HG03280 (cell line): Measurements from ENCODE around the gene FAF1.
"Not testable (repeated sequence)": the region's sequence is repeated elsewhere in the genome, so short reads cannot be mapped to it uniquely, and the experiment has no call there.

Source experiments
- ATAC-seq: cut with Tn5 transposase; IDR thresholded peaks from one replicate; pipeline ENCODE4 v1.9.1; 2021; ENCODE audit warnings: mild to moderate bottlenecking, moderate library complexity; ENCODE audit not compliant: unreplicated experiment

The FAF1 gene

DNA sequence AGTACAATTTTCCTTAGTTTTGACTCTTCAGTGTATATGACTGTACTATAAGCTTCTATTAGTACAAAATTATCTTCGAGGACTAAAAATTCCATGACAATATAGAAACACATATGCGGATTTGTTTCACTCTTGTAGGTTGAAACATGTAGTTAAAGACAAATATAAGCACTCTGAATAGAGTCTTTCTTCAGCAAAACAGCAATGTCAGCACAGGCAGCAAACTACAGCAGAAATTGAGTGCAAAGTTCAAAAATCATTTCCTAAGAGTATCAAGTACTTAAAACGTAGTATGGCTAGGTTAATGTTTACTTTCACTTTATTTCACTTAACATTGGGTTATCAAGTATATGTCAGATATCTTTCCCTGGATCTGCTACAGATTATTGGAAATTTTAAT lies 106.7 kb downstream of the FAF1 start:
- ATAC-seq, result no peak

DNA sequence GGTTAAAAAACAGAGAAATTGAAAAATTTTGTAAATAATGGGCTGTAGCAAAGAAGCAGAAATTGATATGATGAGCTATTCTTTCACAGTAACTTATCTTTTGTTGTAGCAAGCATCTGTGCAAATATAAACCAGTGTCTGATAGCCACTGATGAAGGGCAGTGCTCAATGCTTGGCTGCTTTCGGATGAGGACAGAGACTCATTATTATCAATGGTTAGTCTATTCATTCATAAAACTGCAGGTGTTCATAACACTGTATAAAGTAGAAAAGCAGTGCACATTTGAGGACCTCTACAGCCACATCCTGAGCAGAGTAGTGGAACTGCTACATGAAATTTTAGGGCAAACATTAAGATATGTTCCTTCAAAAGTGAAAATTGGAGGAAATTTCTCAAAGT lies 107.2 kb downstream of the FAF1 start:
- ATAC-seq, result no peak

DNA sequence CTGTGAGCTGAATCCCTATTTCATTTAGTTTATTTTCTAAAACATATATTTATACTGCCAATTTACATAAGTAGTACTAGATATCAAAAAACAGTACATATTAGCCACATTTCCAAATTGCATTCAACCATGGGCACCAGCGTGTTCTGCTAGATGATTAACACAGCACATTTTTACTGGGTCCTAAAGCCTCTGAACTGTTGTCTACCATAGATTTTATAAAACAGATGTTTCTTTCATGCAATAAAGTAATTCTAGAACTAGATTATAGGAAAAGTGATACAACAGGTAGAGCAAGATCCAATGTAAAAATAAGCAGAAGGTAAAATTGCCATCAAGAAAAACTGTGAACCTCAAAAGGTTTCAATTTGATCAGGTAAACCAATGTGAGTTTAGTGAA lies 108.6 kb downstream of the FAF1 start:
- no peak for ATAC-seq

DNA sequence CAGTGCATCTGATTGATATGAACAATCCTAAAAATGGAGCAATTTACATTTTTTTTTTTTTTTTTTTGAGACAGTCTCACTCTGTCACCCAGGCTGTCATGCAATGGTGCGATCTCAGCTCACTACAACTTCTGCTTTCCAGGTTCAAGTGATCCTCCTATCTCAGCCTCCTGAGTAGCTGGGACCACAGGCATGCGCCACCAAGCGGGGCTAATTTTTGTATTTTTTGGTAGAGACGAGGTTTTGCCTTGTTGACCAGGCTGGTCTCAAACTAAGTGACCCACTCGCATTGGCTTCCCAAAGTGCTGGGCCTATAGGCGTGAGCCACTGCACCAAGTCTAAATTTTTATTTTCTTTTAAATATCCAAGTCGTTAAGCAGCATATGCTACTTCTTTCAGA lies 109.0 kb downstream of the FAF1 start:
- no peak for ATAC-seq

DNA sequence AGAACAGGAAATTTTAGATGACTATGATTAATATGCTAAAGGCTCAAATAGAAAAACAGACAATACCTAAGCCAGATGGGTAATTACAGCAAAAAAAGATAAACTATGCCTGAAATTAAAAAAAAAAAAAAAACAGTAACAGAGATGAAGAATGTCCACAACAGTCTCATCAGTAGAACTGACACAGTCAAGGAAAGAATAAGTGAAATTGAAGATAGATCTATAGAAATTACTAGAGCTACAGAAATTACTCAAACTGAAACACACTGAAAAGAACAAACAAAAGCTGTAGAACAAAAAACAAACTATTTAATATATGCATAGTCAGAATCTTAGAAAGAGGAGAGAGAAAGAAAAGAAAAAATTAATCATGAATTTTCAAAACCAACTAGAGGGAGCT lies 112.8 kb downstream of the FAF1 start:
- no peak for ATAC-seq

DNA sequence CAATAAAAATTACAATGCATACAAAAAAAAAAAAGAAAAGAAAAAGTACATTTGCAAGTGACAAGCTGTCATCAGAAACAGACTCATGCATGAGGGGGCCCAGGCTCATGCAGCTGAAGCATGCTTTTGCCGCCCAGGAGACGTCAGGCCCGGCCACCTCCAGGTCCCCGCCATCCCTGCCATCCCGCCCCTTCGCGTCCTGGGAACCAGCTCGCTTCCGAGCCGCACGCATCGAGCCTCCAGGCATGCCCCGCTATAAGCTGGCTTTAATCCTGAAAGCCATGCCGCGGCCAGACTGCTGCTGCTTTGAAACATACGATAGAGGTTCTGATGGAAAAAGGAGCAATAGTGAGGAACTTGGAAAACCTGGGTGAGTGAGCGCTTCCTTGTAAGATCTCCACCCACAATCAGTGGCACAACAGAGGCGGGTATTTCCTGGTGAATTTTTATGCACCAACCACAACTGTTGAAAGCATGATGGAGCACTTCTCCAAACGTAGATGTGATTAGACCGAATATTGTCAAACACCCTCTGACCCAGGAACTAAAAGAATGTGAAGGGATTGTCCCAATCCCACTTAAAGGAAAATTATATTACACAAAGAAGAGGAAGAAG lies 113.7 kb downstream of the FAF1 start:
- ATAC-seq, result no peak

DNA sequence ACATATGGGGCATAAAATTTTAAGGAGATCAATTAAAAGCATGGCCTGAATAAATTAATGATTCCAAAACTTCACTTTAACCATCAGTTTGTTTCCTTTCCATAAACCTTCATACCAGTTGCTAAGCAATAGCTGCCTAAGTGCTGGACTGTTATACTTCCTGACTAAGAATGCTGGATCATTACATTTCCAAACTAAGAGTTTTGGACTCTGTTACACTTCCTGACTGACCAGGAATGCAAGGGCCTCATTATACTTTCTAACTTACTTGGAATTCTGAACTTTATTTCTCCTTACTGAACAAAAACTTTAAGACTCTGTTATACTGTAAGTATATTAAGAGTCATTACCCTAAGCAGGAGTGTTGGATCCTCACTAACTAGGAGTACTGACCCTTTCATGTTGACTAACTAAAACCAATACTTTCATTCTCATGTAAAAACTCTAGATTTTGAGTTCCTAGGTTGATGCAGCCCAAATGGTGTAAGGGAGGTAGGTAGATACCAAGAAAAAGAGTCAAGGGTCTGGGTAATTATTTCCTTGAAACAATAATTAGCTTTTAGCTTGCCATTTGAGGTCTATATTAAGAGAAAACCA lies 118.2 kb downstream of the FAF1 start:
- ATAC-seq, result no peak

DNA sequence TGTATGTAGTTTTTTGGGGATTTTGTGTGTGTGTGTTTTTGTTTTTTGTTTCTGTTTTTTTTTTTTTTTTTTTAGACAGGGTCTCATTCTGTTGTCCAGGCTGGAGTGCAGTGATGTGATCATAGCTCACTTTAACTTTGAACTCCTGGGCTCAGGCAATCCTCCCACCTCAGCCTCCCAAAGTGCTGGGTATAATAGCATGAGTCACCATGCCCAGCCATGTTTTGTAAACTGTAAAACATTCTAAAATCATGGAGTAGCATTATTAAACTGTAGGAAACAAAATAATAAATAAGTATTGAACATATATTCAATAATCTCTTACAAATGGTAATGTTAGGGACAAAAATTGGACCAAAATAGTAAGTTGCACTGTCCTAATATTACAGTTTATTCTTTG lies 124.0 kb downstream of the FAF1 start:
- ATAC-seq, result no peak

DNA sequence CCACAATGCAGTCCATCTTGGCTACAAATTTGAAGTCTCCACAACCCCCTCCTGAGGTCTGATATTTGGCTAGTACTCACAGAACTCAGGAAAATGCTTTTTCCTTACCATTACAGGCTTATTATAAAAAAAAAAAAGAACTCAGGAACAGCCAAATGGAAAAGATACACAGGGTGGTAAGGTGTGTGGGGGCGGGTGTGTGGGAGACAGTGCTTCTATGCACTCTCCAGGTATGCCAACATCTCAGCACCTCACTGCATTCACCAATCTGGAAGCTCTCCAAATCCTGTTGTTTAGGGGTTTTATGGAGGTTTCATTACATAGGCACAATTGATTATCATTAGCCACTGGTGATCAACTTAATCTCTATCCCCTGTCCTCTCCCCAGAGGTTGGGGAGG lies 126.9 kb downstream of the FAF1 start:
- ATAC-seq, result no peak

DNA sequence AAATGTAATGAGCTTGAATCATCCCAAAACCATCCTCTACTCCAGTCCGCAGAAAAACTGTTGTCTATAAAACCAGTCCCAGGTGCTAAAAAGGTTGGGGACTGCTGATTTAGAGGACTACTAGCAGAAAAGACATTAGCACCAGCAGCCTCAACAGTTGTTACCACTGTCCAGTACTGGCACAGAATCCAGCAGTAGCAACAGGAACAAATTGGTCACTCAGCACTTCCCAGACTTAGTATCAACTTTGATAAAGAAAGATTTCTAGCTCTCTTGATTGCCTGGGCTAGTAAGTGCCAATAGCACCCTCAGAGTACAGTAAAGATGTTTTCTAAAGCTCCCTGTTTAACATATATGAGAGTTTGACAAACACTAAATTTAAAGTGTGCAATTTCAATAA lies 127.9 kb downstream of the FAF1 start:
- no peak for ATAC-seq

DNA sequence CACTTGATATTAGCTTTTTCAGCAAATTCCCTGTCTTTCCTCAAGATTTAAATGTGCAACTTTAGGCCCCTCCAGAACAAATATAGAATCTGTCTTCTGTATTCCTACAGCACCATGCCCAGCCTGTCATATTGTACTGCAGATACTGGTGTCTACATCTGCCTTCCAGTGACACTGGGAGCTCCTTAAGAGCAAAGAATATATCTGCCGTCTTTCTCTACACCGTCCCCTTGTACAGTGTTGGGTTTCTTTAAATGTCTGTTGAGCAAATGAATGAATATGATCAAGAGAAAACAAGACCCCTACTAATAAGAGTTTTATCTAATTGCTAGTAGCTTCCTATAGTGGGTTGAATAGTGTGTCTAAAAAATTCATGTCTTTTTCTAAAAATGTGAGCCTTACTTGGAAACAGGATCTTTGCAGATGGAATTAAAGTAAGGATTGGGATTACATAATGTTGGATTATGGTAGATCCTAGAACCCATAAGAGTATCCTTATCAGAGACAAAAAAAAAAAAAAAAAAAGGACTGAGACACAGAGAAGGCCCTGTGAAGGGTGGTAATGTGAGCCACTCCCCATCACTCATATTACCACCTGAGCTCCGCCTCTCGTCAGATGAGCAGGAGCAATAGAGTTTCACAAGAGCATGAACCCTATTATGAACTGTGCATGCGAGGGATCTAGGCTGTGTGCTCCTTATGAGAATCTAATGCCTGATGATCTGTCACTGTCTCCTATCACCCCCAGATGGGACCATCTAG lies 128.6 kb downstream of the FAF1 start:
- no peak for ATAC-seq

DNA sequence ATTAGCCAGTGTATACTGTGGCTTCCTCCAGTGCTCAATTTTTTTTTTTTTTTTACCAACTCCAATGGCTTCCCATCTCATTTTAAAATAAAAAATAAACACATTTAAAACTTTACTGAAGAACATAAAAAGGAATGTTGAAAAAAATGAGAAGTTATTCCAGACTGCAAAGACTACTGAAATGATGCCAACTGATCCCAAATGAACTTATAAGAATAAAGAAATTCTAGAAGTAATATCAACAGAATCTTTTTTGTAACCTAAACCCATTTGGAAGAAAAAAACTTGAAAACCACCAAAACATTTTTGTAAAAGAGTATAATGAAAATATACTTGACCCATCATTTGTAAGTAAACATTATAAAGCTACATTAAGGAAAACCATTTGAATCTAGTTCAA lies 129.4 kb downstream of the FAF1 start:
- ATAC-seq, result no peak

DNA sequence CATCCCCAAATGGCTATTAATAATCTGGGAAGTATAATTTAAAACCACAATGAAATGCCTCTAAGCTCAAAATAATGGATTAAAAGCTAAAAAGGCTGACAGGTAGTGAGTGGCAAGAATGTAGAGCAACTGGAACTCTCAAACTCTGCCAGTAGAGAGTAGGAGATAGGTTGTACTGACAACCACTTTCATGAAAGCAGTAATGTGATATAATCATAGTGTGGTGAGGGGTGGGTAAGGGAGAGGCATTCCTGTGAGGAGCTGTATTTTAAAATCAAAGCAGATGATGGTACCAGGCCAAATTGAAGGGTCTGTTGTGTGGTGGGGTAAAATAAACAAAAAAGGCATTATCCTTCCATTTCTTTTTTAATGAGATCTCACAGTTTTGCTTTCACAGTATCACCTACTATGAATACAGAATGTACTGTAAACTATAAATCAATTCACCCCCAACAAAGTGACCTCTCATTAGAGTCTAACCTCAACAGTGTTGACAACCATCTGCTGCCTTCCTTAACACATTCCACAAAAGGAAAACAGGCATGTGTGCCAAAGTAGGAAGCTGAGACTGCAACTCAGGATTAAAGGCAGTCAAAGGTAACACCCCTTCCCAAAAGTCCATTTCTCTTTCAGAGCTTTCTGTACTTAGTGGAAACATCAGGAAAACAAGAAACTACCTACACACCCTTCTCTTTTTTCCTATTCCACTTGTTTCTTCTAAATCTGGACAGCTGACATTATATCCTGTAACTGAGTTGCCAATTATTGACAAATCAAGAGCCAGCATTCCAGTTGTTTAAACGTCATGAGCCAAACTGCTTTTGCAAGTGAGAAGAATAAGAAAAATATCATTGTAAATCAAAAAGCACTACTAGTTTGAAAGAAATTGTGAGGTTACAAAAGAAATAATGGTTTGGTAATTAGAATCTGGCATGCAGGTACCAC lies 130.8 kb downstream of the FAF1 start:
- no peak for ATAC-seq

DNA sequence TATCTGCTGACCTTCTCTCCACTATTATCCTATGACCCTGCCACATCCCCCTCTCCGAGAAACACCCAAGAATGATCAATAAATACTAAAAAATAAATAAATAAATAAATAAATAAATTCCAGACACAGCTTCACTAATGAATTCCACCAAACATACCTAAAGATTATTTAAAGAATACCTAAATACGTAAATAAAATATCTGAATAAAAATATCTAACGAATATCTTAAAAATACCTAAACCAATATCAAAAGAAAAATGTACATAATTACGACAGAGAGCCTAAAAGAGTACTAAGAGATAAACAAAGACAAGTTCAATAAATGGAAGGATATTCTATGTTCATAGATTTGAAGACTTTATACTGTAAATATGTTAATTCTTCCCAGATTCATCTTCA lies 132.5 kb downstream of the FAF1 start:
- no peak for ATAC-seq

DNA sequence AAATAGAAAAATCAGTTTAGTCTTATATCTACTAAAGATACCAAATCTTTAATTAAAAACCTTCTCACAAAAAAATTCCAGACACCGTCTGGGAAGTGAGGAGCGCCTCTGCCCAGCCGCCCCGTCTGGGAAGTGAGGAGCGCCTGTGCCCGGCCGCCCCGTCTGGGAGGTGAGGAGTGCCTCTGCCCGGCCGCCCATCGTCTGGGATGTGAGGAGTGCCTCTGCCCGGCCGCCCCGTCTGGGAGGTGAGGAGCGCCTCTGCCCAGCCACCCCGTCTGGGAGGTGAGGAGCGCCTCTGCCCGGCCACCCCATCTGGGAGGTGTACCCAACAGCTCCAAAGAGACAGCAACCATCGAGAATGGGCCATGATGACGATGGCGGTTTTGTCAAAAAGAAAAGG lies 133.3 kb downstream of the FAF1 start:
- not testable (repeated sequence) for ATAC-seq

DNA sequence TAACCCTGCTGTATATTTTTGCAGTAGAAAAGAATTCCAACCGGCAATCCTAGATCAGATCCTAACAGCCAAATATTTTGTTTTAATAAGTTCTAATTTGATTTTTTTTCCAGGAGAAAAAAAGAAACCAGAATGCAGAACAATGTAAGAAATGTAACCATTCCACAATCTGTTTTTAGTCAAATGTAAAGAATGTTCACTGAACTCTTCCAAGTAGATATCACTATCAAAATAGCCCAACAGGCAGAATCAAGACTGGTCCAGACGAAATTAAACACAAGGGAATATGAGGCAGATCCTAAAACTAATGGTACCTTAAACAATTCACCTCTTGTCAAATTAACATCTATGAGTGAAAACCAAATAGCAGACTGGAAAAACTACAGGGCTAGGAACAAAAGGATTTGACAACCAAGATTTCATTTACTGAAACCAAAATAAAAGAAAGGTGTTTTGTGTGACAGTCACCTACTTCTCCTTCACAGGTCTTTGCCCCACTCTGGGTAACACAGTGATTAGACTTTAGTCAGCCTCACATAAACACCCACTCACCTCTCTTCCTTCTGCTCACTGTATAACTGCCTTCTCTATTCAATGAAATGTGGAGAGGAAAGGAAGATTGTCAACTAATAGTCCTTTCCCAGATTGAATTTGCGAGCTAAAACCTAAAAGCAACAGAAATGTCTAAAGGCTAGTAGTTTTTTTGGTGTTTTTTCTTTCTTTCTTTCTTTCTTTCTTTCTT lies 137.9 kb downstream of the FAF1 start:
- ATAC-seq, result no peak

DNA sequence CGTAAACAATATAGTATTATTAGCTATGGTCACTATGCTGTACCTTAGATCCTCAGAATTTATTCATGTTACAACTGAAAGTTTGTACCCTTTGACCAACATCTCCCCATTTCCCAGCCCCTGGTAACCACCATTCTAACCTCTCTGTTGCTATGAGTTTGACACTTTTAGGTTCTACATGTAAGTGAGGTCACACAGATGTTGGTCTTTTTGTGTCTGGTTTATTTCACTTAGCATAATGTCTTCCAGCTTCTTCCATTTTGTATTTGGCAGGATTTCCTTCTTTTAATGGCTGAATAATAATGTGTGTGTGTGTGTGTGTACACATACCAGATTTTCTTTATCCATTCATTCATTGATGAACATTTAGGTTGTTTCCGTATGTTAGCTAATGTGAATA lies 139.5 kb downstream of the FAF1 start:
- no peak for ATAC-seq

DNA sequence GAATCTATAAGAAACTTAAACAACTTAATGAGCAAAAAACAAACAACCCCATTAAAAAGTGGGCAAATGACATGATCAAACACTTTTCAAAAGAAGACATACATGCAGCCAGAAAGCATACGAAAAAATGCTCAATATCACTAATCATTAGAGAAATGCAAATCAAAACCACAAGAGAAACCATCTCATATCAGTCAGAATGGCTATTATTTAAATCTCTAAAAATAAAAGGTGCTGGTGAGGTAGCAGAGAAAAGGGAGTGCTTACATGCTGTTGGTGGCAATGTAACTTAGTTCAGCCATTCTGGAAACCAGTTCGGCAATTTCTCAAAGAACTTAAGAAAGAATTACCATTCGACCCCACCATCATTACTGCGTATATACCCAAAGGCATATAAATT lies 147.7 kb downstream of the FAF1 start:
- no peak for ATAC-seq

DNA sequence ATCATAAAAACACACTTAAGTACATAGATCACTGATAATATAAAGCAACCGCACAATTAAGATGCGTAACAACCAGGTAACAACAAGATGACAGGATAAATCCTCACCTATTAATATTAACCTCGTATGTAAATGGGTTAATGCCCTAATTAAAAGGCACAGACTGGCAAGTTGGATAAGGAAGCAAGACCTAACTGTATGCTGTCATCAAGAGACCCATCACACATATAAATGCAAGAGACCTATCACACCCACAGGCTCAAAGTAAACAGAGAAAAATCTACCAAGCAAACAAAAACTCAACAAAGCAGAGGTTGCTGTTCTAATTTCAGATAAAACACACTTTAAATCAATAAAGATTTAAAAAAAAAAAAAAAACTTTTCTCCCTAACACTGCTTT lies 151.8 kb downstream of the FAF1 start:
- ATAC-seq, result no peak

DNA sequence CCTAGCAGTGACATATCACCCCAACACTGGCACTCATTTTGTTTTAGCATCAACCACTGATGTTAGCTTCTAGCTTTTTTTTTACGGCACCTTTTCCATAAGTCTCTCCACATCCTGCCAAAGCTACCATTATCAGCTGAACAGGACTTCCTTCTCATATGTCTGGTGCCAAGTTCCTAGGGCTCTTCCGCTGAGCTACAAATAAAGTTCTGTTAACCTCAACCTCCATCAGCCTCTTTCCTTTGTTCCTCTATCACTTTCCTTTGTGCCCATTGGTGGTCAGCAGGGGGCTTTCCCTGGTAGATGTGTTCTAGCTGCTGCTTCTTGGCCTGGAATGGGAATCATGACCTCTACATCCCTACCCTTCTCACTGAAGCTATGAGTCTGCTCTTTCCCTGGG lies 163.8 kb downstream of the FAF1 start:
- ATAC-seq, result no peak

DNA sequence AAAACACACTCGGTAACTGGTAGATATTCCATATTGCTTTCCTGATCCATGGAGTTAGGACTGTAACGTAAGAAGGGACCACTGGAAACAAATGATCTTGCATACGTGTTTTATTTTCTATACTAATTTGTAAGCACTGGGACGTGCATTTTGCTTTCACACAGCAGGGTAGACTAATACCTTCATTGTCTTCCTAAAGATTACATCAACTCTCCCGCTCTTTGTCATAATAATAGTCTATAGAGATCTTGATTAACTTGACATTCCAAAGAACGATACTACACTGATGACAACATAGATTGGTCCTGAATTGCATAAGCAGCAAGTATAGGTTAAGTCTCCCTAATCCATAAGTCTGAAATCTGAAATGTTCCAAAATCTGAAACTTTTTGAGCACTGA lies 166.5 kb downstream of the FAF1 start:
- ATAC-seq, result no peak
